Activated CD4-positive, CD25-positive, alpha-beta regulatory T cell treated with anti-CD3 and anti-CD28 coated beads, Interleukin-2, amount 50 U/mL, for 24 hours (primary cell): Measurements from ENCODE around the gene XCR1.
"Not testable (repeated sequence)": the region's sequence is repeated elsewhere in the genome, so short reads cannot be mapped to it uniquely, and the experiment has no call there.

Source experiments
- ATAC-seq, 2 donors: fragments of 150-1000 bp; cut with Tn5 transposase; one replicate each; pipeline ENCODE4 v1.10.0; 2021; ENCODE audit warnings: mild to moderate bottlenecking in 1 of 2, moderate library complexity in 1 of 2

The XCR1 gene

DNA sequence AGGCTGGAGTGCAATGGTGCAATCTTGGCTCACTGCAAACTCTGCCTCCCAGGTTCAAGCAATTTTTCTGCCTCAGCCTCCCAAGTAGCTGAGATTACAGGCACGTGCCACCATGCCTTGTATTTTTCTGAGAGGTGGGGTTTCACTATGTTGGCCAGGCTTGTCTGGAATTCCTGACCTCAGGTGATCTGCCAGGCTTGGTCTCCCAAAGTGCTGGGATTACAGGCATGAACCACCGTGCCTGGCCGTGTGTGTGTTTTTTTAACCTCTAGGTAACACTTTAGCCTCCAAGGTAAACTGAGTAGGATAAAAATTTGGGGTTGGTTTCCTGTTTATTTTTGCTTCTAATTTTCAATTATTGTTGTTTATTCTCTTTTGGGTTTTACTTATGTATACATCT is 10.8 kb upstream of the XCR1 start:
- not testable (repeated sequence) for ATAC-seq

DNA sequence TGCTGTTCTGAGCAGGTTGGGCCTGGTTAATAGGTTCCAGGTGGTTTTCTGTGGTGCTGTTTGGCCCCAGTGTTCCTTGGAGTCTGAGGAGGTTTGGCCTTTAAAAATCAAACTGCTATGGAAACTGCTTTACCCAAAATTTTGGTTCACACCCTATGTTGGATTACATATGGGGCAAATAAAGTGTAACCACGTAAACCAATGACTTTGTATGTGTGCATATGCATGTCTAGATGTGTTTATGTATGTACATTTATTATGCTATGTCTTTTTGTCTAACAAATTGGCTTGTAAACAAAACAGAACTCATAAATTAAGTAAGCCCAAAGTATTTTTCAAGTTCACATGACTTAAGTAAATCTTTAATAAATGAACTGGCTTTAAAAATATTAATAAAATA is 8.9 kb upstream of the XCR1 start:
- no peak for ATAC-seq

DNA sequence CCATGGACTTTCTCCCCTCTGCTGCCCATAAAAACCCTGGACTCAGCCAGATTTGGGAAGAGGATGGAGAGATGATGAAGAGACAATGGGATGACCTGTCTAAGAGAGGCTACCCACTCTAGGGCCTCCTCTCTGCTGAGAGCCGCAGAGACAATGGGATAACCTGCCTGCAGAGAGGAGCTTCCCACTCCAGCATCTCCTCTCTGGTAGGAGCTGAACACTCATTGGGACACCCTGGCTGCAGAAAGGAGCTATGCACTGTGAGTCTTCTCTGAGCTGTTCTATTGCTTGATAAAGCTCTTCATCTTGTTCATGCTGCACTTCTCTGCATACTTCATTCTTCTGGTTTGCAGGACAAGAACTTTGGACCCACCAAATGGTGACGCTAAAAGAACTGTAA is 4.5 kb upstream of the XCR1 start:
- ATAC-seq = no peak

DNA sequence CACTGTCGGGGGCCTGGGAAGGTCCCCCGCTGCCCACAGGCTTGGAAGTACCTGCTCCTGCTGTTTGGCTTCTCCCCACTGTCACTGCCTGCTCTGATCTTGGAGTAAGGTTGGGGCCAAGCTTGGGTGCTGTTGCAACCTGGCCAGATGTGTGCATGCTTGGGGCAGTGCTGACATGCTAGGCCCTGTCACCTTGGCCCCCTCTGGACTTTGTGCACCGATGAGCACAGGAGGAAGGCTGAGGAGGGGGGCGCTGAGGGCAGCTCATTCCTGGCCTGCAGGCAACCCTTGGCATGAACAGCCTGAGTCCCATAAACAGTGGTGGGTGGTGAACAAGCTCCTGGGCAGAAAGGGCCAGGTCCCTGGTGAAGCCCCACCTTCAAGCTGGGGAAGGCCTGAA is 4.0 kb upstream of the XCR1 start:
- ATAC-seq = no peak

DNA sequence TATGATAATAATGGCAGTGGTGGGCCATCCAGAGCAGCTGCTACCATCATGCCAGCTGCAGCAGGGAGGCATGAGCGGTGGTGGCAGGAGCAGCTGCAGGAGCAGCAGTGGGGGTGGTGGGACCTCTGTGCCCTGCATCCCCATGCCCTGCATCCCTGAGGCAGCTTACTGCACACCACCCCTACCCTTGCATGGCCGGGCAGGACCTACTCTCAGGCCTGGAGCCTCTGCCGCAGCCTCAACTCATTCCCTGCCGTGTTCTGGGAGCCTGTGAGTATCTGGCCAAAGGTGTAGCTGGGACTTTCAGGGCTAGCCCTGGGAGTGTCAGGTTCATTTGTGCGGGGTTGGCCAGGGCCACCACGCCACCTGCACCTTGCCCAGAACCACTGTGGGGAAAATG is 3.3 kb upstream of the XCR1 start:
- no peak for ATAC-seq

DNA sequence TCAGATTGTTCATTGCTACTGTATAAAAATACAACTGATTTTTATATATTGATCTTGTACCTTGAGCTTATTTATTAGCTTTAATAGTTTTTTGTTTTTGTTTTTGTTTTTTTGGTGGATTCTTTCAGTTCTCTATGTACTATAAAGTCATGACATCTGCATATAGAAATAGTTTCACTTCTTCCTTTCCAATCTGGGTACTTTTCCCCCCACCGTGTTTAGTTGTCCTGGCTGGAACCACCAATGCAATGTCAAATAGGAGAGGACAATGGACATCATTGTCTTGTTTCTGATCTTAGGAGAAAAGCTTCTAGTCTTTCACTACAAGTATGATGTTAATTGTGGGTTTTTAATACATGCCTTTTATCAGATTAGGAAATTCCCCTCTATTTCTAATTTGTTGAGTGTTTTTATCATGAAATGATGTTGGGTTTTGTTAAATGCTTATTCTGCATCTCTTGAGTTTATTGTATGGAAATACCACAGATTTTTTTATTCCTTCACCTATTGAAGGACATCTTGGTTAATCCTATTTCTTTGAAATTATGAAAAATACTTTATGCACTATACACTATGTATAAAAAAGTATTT is 2.8 kb upstream of the XCR1 start:
- ATAC-seq = no peak

DNA sequence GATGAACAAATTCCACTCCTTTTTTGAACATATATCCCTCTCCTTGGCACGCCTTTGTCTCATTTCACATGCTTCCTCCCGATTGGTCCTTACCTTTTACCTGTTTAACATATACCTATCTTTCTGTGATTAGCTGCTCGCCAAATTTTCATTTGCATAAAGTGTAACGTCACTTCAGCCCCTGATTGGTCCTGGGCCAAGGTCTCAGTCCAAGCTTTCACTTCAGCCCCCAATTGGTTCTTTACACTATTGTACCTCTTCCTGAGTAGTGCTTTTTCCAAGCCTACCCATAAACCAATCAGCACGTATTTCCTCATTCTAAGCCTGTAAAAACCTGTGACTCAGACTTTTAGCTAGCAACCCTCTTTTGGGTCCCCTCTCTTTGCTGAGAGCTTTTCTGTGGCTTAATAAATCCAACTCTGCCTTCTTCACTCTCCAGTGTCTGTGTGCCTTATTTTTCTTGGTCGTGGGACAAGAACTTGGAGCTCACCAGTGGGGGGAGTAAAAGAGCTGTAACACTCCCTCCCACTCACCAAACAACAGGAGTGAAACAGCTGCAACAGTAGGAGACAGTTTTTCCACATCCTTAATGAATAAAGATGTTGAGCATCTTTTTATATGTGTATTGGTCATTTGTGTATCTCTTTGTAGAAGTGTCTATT is 584 bp upstream of the XCR1 start:
- no peak for ATAC-seq

DNA sequence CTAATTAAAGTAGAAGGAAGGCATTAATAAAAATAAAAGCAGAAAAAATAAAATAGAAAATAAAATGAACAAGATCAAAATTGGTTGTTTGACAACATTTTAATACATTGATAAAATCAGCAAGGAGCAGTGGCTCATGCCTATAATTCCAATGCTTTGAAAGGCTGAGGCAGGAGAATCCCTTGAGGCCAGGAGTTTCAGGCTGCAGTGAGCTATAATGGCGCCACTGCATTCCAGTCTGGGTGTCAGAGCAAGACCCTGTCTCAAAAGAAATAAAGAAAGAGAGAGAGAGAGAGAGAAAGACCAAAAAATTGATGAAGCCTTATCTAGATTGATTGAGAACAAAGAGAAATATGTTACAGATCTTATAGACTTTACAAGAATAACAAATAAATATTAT is 2.1 kb downstream of the XCR1 start:
- ATAC-seq = no peak

DNA sequence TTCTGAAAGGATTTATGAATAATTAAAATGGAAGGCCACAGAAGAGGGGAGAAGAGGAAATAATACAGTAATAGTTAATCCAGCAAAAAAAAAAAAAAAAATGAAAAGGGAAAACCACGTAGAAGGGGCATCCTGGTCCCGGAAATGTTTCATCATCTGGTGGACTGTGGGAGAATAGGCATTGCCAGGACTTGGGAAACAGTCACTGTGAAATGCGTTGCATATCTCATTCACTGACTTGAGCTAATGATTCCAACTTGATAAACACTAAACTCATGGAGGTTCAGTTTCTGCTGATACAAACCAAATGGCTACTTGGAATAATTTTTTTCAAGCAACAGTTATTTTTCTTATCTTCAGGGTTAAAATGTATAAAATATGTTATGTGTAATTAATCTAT is 3.2 kb downstream of the XCR1 start:
- no peak for ATAC-seq

DNA sequence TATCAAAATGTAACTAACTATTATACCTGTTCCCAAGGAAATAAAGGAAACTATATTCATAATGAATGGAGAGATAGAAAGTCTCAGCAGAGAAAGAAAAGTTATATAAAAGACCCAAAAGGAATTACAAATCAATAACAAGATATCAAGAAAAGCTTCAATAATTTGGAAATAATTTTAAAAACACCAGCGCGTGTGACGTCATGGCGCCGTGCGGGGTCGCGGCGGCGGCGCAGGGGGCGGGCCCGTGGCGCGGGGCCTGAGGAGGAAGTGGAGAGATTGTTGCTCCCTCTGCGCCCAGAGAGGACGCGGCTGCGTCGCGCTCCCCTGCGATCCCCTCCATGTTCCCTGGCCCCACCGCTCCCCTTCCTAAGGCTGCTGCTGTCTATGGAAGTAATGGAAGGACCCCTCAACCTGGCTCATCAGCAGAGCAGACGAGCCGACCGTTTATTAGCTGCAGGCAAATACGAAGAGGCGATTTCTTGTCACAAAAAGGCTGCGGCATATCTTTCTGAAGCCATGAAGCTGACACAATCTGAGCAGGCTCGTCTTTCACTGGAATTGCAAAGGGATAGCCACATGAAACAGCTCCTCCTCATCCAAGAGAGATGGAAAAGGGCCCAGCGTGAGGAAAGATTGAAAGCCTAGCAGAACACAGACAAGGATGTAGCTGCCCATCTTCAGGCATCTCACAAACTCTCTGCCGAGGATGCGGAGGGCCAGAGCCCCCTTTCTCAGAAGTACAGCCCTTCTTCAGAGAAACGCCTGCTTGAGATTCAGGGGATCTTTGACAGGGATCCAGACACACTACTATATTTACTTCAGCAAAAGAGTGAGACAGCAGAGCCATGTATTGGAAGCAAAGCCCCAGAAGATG is 4.1 kb downstream of the XCR1 start:
- no peak for ATAC-seq

DNA sequence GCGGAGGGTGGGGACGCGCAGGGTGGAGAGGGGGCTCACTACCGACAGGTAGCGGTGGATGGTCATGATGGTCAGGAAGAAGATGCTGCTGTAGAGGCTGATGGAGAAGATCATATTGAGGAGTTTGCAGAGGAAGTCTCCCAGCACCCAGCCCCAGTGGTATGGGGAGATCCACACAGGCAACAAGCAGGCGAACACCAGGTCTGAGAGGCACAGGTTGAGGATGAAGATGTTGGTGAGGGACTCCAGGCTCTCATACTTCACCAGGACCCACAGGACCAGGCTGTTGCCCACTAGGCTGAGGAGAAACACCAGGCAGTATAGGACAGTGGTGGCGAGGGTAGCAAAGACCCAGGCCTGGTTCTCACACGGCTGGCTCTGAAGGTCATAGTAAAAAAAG is 5.8 kb downstream of the XCR1 start:
- no peak for ATAC-seq

DNA sequence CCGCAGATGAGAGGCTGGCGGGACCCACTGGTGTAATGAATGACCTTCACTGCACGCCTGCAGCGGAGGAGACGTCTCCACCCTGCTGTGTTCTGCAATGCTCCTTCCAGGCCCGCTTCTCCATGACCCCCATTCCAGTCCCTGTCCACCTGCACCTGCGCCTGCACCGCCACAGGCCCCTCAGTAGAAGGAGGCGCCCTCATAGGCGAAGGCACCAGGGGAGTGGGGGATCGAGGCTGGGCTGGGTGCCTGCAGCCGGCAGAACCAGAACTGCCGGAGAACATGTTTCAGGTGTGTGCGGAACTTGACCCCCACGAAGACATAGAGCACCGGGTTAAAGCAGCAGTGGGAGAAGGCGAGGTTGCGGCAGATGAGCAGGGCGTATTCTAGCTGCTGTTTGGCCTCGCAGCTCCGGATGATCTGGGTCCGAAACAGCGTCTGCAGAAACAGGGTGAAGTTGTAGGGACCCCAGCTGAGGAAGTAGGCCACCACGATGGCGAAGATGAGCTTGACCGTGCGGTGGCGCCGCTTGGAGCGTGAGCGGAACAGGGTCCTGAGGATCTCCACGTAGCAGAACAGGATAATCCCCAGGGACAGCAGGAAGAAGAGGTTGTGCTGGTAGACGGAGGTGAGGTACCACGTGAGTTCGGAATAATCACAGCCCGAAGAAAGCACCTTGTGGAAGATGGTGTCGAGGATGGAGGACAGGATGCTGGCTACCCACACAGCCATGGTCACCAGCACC is 6.3 kb downstream of the XCR1 start:
- ATAC-seq = no peak

DNA sequence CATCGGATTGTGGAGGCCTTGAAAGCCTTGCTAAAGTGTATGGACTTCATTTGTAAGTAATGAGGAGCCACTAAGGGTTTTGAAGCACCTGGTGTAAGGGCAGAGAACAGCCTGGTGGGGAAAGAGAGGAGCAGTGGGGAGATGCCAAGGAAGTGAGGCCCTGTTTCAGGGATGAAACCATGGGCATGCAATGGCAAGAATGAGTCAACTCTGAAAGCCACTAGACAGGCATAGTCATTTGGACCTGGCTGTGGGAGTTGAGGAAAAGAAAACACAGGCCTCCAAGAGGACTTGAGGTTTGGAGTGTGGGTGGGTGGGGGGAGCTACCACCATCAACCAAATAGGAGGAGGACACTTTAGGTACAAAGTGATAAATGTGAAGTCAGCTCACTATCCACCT is 7.6 kb downstream of the XCR1 start:
- ATAC-seq = no peak

DNA sequence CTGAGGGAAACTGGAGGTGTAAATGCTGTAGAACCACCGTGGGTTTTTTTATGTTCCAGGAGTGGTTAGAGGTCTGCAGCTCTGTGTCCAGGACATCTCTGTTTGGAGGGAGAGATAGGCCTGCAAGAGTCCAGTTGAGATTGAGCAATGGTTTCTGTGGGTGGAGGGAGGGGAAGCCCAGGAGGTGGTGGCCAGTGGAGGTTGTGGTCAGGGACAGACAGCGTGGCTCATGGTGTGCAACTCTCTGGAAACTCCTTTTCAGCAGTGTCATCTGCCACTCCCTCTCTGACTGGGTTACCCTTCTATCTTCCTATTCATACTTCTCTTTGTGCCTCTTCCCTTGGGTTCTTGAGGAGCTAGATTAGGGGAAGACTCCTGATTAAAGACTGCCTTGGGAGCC is 9.6 kb downstream of the XCR1 start:
- no peak for ATAC-seq

DNA sequence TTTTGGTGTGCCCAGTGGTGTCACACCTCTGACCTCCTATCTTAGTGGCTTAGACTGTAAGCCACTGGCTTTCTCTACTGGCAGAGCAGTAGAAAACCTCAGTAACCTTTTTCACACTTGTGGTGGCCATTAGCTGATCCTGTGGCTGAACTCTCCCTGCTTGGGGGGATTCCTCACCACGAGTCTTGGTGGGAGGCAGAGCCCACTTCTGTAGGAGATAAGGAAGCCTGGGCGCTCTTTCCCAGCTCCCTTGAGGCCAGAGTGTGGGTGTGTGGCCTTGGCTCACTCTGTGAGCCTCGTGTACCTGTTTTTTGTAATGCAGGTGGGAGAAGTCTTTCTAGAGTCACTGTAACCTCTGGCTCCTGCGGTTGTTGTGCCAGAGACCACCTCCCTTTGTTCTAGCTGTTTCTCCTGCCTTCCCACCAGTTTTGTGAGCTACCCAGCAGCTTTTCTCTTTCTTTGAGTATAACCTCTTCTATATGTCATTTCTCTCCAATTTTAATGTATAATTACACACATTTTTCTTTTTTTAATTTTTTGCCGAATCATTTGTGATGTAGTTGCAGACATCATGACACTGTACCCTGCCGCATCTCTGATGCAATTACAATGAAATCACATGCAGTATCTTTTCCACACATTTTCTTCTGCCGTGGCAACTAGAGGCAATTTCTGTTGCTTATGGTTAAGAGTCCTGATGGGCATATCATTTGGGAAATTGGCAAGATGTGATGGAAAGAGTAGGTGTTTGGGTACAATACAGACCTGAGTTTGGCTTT is 13.8 kb downstream of the XCR1 start:
- no peak for ATAC-seq

DNA sequence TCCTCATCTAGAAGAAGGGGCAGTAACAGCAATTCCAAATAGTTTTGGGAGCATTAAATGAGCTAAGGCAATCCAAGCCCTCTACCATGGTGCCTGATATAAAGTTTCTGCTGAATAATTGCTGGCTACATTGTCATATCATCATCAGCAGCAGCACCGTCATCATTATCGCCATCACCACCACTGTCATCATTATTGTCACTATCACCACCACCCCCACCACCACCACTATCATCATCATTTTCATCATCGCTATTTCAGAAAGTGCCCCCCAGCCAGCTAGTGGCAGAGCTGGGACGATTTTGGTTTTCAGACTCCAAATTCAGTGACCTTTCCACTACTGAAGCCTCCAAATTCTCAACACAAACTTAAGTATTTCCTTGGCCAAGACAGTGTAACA is 15.0 kb downstream of the XCR1 start:
- no peak for ATAC-seq

DNA sequence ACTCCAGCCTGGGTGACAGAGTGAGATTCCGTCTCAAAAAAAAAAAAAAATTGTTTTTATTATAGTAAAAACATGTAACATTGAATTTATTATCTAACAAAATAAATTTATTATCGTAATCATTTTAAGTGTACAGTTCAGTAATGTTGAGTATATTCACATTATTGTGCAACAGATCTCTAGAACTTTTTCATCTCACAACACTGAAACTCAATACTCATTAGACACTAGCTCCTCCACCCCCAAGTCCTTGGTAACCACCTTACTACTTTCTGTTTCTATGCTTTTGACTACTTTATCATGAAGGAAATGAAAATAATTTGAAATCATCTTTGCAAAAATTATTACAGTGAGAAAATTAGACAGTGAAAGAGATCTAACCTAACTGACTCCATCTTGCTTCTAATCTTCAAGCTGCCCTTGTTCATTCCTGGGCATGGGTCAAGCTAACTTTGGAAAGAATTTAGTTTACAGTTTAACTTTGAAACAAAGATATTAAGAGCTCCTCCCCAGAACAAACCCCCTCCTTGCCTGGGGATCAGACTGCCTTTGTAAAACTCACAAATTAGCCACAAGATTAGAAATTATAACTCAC is 16.7 kb downstream of the XCR1 start:
- ATAC-seq = peak; percentile 81 to 84

DNA sequence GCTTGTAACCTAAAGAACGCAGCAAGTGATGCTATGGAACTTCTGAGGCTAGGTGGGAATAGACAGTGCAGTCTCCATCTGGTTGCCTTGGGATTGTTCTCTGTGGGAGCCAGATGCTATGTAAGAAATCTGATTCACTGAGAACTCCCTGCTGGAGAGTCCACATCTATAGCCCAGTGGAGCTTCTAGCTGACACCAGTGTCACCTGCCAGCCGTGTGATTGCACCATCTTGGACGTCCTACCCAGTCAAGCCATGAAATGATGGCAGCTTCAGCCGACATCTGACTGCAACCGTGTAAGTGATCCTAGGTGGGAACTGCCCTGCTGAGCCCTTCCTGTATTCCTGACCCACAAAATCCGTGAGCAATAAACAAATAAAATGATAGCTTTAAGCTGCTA is 19.2 kb downstream of the XCR1 start:
- ATAC-seq = no peak

DNA sequence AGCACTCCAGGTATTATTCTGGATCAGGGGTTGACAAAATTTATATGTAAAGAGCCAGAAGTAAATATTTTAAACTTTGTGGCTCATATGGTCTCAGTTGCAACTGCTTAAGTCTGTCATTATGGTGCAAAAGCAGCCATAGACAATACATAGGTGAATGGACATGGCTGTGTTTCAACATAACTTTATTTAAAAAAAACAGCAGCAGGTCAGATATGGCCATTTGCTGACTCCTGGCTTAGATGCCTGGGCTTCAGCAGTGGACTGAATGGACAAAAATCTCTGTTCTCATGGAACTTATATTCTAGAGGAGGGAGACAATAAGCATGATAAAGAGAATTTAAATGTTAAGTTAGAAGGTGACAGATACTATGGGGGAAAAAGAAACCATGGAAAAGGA is 20.0 kb downstream of the XCR1 start:
- ATAC-seq = no peak

DNA sequence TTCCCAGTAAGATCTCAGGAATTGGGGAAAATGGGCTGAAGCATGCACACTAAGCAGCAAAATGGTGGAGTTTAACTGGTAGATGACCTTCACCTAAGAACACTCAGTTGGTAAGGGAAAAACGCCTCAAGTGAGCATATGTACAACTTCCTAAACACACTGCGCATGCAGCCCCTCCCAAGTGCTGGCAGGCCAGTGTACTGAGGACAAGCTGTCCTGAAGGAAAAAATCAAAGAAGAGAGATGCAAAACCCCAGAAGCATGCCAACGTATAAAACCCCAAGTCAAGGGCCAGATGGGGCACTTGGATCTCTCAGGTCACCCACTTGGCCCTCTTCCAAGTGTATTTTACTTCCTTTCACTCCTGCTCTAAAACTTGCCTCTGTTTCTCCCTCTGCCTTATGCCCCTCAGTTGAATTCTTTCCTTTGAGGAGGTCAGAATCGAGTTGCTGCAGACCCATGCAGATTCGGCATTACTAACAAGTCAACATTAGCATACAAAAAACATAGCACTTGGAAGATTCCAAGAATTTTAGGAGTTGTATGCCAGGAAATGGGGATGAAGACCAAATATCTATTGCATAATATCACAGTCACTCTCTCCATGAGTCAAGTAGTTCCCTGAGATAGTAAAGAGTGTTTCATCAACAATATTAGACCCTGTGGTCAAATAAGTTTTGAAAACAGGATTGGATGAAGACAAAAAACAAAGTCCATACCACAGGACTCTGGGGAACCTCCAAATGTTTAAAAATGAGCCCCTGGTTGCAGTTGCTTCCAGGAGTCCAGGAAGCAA is 20.8 kb downstream of the XCR1 start:
- ATAC-seq = no peak

DNA sequence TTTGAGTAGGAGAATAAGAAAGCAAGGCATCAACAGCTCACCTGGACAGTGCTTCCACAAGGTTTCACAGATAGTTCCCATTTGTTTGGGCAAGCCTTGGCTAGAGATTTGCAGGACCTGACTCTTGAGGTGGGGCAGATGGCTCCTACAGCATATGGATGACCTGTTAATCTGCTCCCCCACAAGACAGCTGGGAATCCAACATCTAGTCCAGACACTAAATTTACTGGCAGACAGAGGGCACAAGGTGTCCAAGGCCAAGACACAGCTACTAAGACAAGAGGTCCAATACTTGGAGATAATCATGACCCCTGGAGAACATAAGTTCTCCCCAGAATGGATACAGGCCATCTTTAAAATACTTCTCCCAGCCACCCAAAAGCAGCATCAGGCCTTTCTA is 23.6 kb downstream of the XCR1 start:
- not testable (repeated sequence) for ATAC-seq
